GM12872 (cell line): ENCODE measurements around the gene SLC35G3.
A peak's percentile ranks its signal among the peaks of the same experiment; 100 is the strongest.
"Not testable (repeated sequence)": the region's sequence is repeated elsewhere in the genome, so short reads cannot be mapped to it uniquely, and the experiment has no call there.

ENCODE experiments used
- TF ChIP-seq, protein P1 (sequence below): IDR thresholded peaks from 3 replicates; pipeline ENCODE4 v1.5.1; 2011; ENCODE audit warnings: low read depth, mild to moderate bottlenecking, low read length, moderate library complexity; ENCODE audit not compliant: insufficient read depth

The SLC35G3 gene

DNA sequence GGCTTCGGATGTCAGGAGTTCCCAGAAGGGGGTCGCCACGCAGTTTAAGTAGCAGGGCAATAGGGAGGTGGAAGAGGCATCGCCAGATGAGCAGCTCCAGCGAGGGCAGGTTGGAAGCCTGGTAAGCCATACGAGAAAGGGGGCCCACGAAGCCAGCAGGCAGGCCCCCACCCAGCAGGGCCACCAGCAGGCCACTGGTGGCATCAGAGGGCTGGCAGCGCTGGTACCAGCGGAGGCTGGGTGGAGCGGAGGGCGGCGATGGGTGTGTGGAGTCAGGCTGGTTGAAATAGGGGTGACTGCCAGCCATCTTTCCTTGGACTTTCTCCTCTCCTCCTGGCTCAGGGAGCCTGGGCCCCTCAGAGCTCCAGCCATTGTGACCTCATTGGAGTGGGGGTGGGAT, at the start of gene SLC35G3:
TSS of gene SLC35G3 (minus strand) at position 393 of the 400 bp plus-strand sequence. CDS start at position 307, 86 bp downstream.
- TF ChIP-seq, protein P1, sequence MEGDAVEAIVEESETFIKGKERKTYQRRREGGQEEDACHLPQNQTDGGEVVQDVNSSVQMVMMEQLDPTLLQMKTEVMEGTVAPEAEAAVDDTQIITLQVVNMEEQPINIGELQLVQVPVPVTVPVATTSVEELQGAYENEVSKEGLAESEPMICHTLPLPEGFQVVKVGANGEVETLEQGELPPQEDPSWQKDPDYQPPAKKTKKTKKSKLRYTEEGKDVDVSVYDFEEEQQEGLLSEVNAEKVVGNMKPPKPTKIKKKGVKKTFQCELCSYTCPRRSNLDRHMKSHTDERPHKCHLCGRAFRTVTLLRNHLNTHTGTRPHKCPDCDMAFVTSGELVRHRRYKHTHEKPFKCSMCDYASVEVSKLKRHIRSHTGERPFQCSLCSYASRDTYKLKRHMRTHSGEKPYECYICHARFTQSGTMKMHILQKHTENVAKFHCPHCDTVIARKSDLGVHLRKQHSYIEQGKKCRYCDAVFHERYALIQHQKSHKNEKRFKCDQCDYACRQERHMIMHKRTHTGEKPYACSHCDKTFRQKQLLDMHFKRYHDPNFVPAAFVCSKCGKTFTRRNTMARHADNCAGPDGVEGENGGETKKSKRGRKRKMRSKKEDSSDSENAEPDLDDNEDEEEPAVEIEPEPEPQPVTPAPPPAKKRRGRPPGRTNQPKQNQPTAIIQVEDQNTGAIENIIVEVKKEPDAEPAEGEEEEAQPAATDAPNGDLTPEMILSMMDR = not testable (repeated sequence)

DNA sequence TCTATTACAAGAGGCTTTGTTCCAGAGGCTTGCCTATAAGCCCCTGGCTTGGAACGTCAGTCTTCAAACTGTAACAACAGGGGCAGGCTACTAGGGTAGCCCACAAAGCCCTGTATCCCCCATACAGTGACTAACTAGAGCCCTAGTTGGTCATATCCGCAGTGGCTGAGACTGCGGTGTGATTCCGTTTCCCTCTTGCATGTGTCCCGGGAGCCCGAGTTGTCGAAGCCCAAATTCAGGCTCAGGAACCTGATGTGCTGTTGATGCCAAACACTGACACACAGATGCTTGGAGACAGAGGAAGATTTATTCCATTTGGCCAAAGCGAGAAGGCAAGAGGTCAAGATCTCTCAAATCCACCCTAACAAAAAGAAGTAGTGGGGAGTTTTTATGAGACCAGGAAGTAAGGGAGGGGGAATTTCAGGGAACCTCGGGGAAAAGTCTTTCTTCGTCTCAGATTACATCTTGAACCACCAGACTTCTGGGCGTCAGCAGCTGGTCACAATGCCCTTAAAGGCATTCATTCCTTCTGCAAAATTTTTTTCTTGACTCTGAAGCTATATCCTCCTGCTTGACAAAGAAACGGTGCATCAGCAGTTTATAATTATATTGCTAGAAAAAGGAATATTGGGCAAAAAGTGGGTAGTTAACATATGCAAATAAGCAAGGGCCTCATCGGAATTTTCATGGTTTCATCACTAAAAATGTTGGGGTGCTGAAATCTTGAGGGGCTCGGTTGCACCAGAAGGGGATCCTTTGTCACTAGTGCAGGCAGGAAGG, 49.6 kb upstream of the SLC35G3 start:
- TF ChIP-seq, protein P1 = no peak

DNA sequence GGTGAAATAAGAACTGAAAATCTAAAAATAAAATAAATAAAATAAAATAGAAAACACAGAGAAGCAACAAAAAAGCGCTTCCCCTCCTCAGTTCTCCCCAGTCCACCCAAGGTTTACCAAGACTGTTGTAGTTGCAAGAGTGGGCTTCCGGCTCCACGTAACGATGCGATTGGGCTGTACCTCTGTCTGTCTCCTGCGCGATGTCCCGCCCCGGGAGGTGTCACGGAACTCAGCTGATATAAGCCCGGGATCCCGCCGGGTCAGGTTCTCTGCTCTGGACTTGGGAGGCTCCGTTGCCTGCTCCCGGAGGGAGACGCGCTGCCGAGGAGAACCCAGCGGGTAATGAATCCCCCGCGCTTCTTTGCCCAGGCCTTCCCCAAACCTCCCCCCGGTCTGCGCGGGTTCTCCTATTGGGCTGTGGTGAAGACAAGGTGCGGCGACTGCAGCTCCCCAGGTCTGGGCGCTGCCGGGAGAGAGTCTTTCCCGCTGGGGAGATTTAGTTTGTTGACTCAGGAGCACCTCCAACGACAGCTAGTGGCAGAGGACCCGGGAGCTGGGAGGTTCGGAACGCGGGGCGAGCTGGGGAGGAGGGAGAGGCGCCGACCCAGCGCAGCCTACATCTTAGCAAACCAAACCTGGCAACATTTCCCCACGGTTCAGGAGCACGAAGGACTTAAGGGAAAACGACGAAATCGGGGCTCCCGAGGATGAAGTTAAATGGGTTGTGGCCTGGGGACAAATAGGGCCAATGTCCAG, 48.8 kb upstream of the SLC35G3 start, which contains the start of gene SLFN5:
TSS of gene SLFN5 (plus strand) at position 268 of the 756 bp plus-strand sequence. CDS start 15,619 bp downstream, outside the sequence.
- TF ChIP-seq, protein P1 = no peak

DNA sequence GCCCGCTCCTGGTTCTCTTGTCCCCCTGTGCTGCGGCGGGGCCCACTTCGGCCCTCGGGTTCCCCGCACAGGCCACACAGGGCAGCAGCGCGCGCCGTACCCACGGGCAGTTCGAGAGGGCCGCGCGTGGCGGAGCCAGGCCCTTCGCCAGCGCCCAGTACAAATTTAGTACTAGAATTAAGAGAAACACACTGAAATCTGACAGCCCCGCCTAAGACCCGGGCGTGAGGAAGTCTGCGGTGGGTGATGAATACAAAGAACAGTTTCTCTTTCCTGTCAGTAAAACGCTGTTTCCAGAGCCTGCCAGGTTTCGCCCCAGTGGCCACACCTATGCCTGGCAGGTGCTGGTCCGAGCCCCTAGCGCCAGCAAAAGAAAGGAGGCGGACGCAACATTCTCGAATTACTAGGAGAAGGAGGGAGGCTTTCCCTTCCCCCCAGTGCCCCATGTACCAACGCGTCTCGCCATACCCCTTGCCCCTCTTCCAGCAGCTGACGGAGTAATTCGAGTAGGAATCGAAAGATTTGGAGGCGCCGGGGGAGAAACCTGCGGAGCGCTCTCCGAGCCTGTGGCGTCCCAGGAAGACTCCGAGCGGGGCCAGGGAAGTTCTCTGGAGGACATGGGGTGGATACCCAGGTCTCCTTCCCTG, 48.1 kb upstream of the SLC35G3 start:
- TF ChIP-seq, protein P1 = peak; percentile 64

DNA sequence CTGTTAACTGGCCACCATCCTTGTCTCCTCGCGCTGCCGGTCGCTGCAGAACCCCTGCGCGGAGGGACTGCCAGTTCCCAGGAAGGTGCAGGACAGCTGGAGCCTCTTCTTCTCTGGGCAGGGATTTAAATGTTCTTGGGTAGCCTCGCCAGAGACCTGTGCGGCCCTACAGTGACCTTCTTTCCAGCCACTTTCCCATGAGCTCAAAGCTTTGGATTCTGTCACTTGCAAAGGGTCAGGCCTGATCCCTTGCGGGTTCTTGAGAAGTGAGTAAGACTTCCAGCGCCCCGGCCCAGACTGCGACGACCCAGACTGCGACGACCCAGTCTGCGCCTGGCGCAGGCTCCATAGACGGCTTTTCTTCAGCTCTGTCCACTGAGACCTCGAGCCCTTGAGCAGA, 47.3 kb upstream of the SLC35G3 start:
- TF ChIP-seq, protein P1 = no peak

DNA sequence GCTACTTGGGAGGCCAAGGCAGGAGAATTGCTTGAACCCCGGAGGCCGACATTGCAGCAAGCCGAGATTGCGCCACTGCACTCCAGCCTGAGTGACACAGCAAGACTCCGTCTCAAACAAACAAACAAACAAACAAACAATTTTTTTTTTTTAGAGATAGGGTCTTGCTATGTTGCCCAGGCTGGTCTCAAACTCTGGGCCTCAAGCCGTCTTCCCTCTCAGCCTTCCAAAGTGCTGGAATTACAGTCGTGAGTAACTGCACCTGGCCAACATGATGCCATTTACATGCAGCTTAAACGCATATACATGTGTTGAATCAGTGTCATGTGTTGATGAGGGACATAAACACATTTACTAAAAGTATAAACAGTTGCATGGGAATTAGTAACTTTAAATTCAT, 46.7 kb upstream of the SLC35G3 start:
- TF ChIP-seq, protein P1 = no peak

DNA sequence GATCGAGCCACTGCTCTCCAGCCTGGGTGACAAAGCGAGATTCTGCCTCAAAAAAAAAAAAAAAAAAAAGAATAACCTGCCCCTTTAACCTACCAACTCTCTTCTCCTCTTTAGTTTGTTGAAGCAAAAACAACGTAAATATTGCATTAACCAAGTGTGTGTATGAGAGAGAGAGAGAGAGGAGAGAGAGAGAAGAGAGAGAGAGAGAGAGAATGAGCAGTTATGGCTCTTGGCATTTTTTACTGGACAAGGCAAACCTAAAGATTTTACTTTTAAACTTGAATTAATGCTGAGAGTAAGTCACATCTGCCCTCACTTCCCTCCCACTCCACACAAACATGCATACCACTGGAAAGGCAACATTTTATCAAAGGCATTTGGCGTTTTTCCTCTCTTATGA, 45.6 kb upstream of the SLC35G3 start:
- TF ChIP-seq, protein P1 = no peak
